Heart left ventricle (tissue), 16 donors: Measurements from ENCODE around the gene KLHL29. TPM values are rescaled to one million over a fixed set of nuclear protein-coding genes. Genes with fewer than 3 reads are reported as not detected.

ENCODE experiments used
- ATAC-seq, 4 donors: fragments of 200-7000 bp; cut with Tn5 transposase; one replicate each; pipeline ENCODE4 v1.9.1; 2020 to 2022; ENCODE audit warnings: moderate library complexity in 4 of 4, mild to moderate bottlenecking in 3 of 4, moderate number of reproducible peaks in 1 of 4
- DNase-seq, 5 donors: peaks; one replicate each; pipeline ENCODE4 v3.0.0-alpha.2; 2020
- H3K27ac ChIP-seq, 12 donors: fragments of 200-600 bp; sonication (generic) in 4 of 12; one replicate each; pipeline versions ENCODE4 v1.5.0 to v1.8.0; 2016 to 2022; ENCODE audit warnings: mild to moderate bottlenecking in 2 of 12
- H3K27me3 ChIP-seq, 9 donors: fragments of 200-600 bp; sonication (generic) in 2 of 9; one replicate each; pipeline versions ENCODE4 v1.5.1 to v1.8.0; 2016 to 2022; ENCODE audit warnings: mild to moderate bottlenecking in 3 of 9
- H3K36me3 ChIP-seq, 9 donors: fragments of 200-600 bp; sonication (generic) in 2 of 9; one replicate each; pipeline versions ENCODE4 v1.5.0 to v1.8.0; 2018 to 2022; ENCODE audit warnings: mild to moderate bottlenecking in 2 of 9
- H3K4me1 ChIP-seq, 12 donors: fragments of 200-600 bp; sonication (generic) in 4 of 12; one replicate each; pipeline versions ENCODE4 v1.5.0 to v1.8.0; 2016 to 2022; ENCODE audit warnings: mild to moderate bottlenecking in 3 of 12
- H3K4me3 ChIP-seq, 12 donors: fragments of 200-600 bp; sonication (generic) in 4 of 12; one replicate each; pipeline versions ENCODE4 v1.5.0 to v1.8.0; 2017 to 2022; ENCODE audit warnings: mild to moderate bottlenecking in 9 of 12, moderate library complexity in 4 of 12
- H3K9me3 ChIP-seq, 12 donors: fragments of 200-600 bp; sonication (generic) in 4 of 12; one replicate each; pipeline versions ENCODE4 v1.5.0 to v1.8.0; 2016 to 2022; ENCODE audit warnings: mild to moderate bottlenecking in 1 of 12
- POLR2A ChIP-seq, 2 donors: fragments of 450-650 bp; IDR thresholded peaks; one replicate each; pipeline ENCODE4 v1.6.1; 2017; ENCODE audit warnings: antibody characterized with exemption in 2 of 2, mild to moderate bottlenecking in 2 of 2, moderate library complexity in 2 of 2
- WGBS, 4 donors: extraction: QIAGEN DNeasy Blood & Tissue Kit in 2 of 4; methylation state at CpG; one replicate each; pipeline versions ENCODE4 v1.1.5 to v1.1.7; 2013 to 2018; 5-methylcytosine and 5-hydroxymethylcytosine counted together
- intact Hi-C, 10 donors: fragments of 100-400 bp; cut with DNase I; formaldehyde crosslinking; loops; one replicate each; pipeline versions ENCODE4 v1.11.1 to v1.14.2; 2022
- polyA plus RNA-seq, 2 donors: library from polyadenylated mRNA; stranded (reverse); fragments of 200-250 nt; gene quantifications; one replicate each; pipeline ENCODE4 v1.2.3, GENCODE V29; 2013
- total RNA-seq, 9 donors: library from RNA; depleted of rRNA in 2 of 9; stranded (reverse); fragments of >200 nt in 2 of 9; fragmentation: NEBNext Ultra II Directional in 3 of 9; extraction: Animal tissue kit (Norgen Biotek cat#: 25700) in 3 of 9; gene quantifications; one replicate each; pipeline versions ENCODE4 v1.1.0 to v1.2.4, GENCODE V29; 2016 to 2023
- TF ChIP-seq, protein P1 (sequence below), 12 donors: fragments of 200-600 bp; sonication (generic) in 4 of 12; IDR thresholded peaks; one replicate each; pipeline versions ENCODE4 v1.5.0 to v1.8.0; 2018 to 2022; ENCODE audit warnings: antibody characterized with exemption in 12 of 12, mild to moderate bottlenecking in 5 of 12
- donor health status: ischemic (EF 13 %, LVEDD 7.1; RV severe dilation, severe dysfunction).
- donor health status: healthy with polysubstance abuse.
- donor health status: DM: no; HTN: yes; CAD: no.
- donor health status: DM: no; HTN: no; CAD: no.
- donor health status: ischemic (EF 25% LVEDD 6.9; RV normal size, moderate dysfunction).
- donor health status: ischemic (EF 25% LVEDD 5.7; RV mildly dilated, moderate dysfunction).
- donor health status: healthy.
- donor health status: DM: yes; HTN: yes; CAD: no.
- donor health status: ischemic (EF 35%, LVEDD 5.7; RV mildly dilated, moderate dysfunction).
- donor health status: nonischemic (EF 11% LVEDD 7.7; RV severe dilation, severe dysfunction).
- donor health status: DM: yes; HTN: yes; CAD: no.
- donor health status: PGD.
- donor health status: ischemic (EF 29% LVEDD 5.4; RV normal size, mild dysfunction).
- donor health status: nonischemic (EF 23%, LVEDD 6.1; RV moderate dilation, normal function).

Gene KLHL29
- total and polyA plus RNA-seq, 11 donors = 0.74 to 2.7 (median 1.1) TPM

DNA sequence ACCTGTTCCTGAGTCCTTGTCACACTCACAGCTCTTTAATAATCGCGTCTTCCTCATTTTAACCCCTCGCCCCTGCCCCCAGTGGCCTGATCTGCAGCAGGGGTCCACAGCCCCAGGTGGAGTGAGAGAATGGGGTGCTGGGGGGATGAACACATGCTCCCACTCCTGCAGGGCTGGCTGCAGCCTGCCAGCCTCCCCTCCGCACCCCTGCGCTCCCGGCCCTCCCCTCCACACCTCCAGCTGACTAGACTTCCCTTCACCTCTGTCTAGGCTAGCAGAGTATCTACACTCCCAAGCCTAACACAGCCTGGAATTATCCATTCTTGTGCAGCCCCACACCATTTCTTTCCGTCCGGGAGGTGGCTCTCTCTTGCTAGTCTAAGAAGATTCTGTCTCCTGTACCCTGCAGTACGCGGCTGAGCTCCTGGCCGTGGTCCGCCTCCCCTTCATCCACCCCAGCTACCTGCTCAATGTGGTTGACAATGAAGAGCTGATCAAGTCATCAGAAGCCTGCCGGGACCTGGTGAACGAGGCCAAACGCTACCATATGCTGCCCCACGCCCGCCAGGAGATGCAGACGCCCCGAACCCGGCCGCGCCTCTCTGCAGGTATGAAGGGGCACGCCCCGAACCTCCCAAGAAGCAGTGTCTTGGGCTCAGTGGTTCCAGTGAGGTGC lies 310.4 kb downstream of the KLHL29 start:
- peak in 1 of 5 donors; percentile 53 for DNase-seq
- Histone ChIP-seq H3K9me3 (no peaks in the 10 kb centered on the region), H3K27me3 (no peaks in the 10 kb centered on the region), H3K4me1 (peaks cover 0 to 7% (median 0%) of the 10 kb centered on the region in 12 donors), H3K27ac (no peak overlapping the region), H3K36me3 (peaks cover 0 to 20% (median 0%) of the 10 kb centered on the region in 9 donors), H3K4me3 (no peak overlapping the region)
- intact Hi-C loops = no loop called here
- 95 to 97% (median 97%) methylated on average over 24 of the region's 24 CpGs for WGBS, 4 donors
- ATAC-seq = no peak
- TF ChIP-seq, protein P1, sequence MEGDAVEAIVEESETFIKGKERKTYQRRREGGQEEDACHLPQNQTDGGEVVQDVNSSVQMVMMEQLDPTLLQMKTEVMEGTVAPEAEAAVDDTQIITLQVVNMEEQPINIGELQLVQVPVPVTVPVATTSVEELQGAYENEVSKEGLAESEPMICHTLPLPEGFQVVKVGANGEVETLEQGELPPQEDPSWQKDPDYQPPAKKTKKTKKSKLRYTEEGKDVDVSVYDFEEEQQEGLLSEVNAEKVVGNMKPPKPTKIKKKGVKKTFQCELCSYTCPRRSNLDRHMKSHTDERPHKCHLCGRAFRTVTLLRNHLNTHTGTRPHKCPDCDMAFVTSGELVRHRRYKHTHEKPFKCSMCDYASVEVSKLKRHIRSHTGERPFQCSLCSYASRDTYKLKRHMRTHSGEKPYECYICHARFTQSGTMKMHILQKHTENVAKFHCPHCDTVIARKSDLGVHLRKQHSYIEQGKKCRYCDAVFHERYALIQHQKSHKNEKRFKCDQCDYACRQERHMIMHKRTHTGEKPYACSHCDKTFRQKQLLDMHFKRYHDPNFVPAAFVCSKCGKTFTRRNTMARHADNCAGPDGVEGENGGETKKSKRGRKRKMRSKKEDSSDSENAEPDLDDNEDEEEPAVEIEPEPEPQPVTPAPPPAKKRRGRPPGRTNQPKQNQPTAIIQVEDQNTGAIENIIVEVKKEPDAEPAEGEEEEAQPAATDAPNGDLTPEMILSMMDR (IDR thresholded peaks at IDR 0.05) = no peak
- TF ChIP-seq POLR2A (IDR thresholded peaks at IDR 0.05) = no peak

DNA sequence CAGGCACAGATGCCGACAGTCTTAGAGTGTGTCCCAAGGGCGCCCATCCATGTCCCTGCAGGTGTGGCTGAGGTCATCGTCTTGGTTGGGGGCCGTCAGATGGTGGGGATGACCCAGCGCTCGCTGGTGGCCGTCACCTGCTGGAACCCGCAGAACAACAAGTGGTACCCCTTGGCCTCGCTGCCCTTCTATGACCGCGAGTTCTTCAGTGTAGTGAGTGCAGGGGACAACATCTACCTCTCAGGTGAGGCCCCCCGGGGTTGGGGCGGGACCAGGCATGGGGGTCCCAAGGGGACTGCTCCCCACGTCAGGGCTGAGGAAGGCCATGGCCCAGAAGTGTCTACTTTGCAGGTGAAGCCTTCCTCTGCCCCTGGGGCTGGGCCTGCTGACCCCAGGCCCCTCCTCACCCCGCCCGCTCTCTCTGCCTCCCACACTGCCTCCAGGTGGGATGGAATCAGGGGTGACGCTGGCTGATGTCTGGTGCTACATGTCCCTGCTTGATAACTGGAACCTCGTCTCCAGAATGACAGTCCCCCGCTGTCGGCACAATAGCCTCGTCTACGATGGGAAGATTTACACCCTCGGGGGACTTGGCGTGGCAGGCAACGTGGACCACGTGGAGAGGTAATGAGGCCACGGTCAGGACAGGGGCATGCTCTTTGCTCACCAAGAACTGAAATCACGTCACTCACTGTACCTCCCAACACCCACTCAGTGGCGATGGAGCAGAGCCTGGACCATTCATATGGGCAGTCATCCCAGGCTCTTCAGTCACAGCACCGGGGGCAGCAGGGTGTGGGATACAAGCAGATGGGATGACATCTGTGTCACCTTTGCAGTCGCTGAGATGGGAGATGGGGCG lies 311.1 kb downstream of the KLHL29 start:
- H3K4me1 ChIP-seq = peaks cover 0 to 7% (median 0%) of the 10 kb centered on the region in 12 donors
- H3K27me3 ChIP-seq = no peaks in the 10 kb centered on the region
- no peak for TF ChIP-seq POLR2A (IDR thresholded peaks at IDR 0.05)
- TF ChIP-seq, protein P1 (IDR thresholded peaks at IDR 0.05) = no peak
- DNase-seq (peak in 1 of 5 donors; percentile 55), ATAC-seq (no peak)
- WGBS, 4 donors = 92 to 97% (median 94%) methylated on average over 18 to 32 of the region's 32 CpGs
- intact Hi-C loops = no loop called here
- peaks cover 0 to 22% (median 0%) of the 10 kb centered on the region in 9 donors for H3K36me3 ChIP-seq
- H3K4me3 ChIP-seq = no peak overlapping the region
- H3K9me3 ChIP-seq = no peaks in the 10 kb centered on the region
- no peak overlapping the region for H3K27ac ChIP-seq

DNA sequence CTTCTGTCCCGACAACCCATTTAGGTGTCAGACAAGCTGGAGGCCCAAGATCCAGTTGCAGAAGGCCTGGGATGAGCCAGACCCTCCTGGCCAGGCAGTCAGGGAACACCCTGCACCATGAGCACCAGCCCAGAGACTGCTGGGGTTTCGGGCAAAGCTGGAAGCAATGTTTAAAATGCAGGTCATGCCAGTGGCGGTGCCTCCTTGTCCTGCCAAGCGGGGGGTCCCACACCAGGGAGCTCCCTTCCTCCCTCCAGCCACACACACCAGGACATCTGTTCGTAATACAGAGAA lies 311.7 kb downstream of the KLHL29 start:
- H3K27ac ChIP-seq = no peak overlapping the region
- WGBS, 4 donors = 91 to 97% (median 95%) methylated on average over 5 of the region's 5 CpGs
- H3K4me1 ChIP-seq = peaks cover 0 to 7% (median 0%) of the 10 kb centered on the region in 12 donors
- H3K36me3 ChIP-seq = peaks cover 0 to 21% (median 0%) of the 10 kb centered on the region in 9 donors
- DNase-seq (no peak), ATAC-seq (no peak)
- no peak for TF ChIP-seq POLR2A (IDR thresholded peaks at IDR 0.05)
- TF ChIP-seq, protein P1 (IDR thresholded peaks at IDR 0.05) = no peak
- intact Hi-C loops = no loop called here
- no peaks in the 10 kb centered on the region for H3K9me3 ChIP-seq
- H3K4me3 ChIP-seq = no peak overlapping the region
- H3K27me3 ChIP-seq = no peaks in the 10 kb centered on the region
